ENCODE data around the gene ZNF839.
A peak's percentile ranks its signal among the peaks of the same experiment; 100 is the strongest.
"Not testable (repeated sequence)": the region's sequence is repeated elsewhere in the genome, so short reads cannot be mapped to it uniquely, and the experiment has no call there.

ZNF839 gene

DNA sequence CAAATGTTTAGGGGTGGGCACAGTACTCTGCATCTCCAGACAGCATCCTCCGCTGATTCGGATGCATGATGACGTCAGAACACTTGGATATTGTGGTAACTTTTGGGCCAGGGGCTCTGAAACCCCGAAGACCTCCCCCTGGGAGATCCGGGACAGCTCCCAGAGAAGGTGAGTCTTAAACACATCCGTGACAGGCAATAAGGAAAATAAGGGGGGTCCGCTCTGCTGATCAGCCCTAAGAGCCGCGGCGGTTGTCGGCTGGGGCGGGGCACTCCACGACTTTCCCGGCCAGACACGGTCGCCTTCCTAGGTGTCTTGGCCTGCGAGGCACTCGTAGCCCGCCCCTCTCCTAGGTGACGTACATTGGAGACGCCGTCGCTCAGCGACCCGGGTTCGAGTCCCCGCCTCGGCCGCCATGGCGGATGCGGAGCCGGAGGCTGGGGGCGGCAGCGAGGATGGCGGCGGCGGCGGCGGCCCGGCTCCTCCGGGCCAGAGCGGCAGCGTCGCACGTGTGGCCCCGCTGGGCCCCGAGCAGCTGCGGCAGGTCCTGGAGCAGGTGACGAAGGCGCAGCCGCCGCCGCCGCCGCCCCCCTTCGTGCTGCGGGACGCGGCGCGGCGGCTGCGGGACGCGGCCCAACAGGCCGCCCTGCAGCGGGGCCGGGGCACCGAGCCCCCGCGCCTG is at the start of gene ZNF839:
Gene ZNF839, plus strand, starts transcription at position 396 of the 682 bp plus-strand sequence. Its CDS starts 20 bp downstream, at position 416.
- DNase-seq (peak; percentile 98), ATAC-seq (peak; percentile 81)

DNA sequence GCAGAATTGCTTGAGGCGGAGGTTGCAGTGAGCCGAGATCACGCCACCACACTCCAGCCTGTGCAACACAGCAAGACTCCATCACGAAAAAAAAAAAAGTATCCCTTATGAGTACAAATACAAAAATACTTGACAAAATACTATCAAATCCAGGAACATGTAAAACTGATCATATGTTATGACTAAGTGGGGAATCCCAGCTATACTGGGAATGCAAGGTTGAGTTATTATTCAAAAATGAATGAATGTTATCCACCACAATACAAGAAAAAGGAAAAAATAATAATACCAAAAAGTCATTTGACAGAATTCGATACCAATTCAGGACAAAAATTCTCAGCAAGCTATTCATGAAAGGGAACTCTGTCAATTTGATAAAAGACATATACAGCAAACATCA is 47.2 kb upstream of the ZNF839 start:
- ATAC-seq (no peak), DNase-seq (no peak)

DNA sequence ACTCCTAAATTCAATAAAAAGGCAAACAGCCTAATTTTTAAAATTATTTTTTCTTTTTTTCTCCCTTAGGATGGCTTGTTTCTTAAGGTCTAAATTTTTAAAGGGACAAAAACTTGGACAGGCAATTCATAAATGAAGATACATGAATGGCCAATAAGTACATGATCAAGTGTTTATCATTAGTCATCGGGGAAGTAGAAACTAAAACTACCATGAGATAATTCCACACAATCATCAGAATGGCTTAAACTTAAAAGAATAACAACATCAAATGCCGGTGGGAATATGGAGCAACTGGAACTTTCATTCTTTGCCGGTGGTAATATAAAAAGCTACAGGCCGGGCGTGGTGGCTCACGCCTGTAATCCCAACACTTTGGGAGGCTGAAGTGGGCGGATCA is 43.7 kb upstream of the ZNF839 start:
- ATAC-seq: no peak
- DNase-seq: no peak

DNA sequence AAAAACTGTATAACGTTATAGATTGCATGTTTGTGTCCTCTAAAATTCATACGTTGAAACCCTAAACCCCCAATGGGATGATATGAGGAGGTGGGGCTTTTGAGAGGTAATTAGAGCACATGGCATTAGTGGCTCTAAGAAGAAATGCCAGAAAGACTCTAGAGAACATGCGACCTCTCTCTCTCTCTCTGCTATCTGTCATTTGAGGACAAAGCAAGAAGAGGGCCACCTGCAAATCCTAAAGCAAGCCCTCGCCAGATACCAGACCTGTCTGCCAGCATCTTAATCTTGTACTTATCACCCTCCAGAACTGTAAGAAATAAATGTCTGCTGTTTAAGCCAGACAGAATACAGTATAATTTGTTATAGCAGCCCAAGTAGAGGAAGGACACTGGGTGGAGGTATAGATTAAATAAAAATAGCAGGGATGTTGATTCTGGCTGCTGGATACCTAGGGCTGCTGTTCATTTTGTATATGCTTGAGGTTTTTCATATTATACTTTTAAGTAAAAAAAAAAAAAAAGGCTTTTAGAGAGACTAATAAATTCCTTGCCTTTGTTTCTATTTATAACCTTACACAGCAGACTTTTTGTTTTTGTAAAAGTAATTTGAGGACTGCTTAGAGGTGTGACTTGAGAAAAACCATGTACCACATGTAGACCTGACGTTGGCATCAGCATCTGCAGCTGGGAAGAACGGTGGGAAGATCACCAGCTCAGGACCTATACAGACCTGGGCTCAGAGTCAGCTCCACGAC is 41.5 kb upstream of the ZNF839 start:
- ATAC-seq: no peak
- no peak for DNase-seq

DNA sequence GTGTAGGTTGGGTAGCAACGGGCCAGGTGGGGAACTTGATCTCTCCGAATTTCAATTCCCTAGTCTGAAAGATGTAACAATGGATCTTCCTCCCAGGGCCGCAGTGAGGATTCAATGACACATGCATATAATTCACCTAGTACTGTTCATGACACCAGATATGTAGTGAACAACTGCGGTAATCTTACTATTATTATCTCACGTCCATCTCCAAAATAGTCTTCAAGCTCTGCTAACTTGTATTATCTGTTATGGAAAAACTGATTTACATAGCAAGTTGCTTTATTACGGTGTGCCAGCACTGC is 41.0 kb upstream of the ZNF839 start:
- ATAC-seq (no peak), DNase-seq (no peak)

DNA sequence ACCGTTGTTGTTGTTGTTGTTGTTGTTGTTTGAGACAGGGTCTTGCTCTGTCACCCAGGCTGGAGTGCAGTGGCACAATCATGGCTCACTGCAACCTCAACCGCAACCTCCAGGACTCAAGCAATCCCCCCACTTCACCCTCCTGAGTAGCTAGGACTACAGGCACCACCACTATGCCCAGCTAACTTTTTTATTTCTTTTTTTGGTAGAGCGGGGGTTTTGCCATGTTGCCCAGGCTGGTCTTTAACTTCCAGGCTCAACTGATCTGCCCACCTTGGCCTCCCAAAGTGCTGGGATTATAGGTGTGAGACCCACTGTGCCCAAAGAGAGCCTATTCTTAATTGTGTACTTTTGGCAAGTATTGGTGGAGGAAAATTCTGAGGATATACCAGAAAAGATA is 40.3 kb upstream of the ZNF839 start:
- DNase-seq: no peak
- ATAC-seq: no peak

DNA sequence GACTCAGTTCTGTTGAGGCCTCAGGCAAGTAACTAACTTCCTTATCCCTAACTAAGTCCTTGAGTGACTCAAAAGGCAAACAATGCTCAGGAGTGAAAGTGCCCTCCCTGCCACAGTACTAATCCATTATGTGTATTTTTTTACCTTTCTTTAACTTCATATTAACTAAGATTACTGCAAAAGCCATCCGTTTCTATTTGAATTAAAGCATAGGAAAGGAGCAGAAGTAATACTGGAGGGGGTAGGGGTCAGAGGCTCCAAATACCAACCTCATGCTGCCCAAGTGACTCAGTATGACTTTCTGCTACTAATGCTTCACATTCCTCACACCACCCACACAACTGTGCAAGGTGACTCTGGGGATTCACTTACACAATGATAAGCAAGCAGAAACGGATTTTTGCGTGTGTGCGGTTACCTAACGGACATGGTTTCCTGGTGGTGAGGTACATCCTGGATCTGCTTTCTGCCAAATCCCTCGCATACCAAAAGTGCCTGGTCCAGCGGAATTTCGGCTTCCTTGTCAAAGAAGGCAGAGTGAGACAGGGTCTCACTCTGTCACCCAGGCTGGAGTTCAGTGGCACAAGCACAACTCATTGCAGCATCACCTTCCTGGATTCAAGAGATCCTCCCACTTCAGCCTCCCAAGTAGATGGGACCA is 39.7 kb upstream of the ZNF839 start:
- ATAC-seq (peak; percentile 66), DNase-seq (no peak)

DNA sequence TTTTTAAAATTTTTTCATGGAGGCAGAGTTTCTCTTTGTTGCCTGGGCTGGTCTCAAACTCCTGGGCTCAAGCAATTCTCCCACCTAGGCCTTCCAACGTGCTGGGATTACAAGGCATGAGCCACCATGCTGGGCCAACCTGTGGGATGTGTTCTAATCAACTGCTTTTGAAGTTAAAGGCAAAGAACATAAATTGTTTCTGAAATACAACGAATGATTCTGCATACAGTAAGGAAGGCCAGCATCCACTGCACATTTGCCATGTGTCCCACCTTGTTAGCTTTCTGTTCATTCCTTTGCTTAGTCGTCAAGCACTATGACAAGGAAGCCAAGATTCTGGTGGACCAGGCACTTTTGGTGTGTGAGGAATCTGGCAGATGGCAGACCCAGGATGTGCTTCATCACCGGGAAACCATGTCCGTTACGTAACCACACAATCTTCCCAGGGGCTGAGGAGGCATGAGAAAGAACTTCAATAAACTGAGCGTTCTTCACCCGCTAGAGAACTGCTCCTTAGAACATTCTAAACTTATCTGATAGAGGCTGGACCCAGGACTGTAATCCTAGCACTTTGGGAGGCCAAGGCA is 39.1 kb upstream of the ZNF839 start:
- DNase-seq (no peak), ATAC-seq (no peak)

DNA sequence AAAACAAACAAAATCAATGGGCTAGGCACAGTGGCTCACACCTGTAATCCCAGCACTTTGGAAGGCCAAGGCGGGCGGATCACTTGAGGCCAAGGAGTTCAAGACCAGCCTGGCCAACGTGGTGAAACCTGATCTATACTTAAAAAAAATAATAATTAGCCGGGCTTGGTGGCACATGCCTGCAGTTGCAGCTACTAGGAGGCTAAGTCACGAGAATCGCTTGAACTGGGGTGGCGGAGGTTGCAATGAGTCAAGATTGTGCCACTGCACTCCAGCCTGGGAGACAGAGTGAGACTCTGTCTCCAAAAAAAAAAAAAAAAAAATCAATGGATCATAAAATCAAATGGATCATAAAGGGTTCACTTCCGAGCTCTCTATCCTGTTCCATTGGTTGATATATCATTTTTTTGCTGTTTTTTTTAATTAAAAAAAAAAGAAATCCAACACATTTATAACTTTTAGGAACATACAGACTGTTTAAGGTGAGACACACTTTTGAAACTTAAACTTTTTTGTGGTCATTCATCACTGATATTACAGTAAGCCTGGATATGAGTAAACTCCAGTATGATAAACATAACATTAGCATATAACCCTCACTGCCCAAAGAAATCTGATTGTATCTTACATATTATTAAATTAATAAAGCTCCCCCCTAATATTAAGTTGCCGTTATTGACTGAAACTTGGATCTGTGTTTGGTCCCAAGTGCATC is 36.6 kb upstream of the ZNF839 start:
- DNase-seq (no peak), ATAC-seq (no peak)

DNA sequence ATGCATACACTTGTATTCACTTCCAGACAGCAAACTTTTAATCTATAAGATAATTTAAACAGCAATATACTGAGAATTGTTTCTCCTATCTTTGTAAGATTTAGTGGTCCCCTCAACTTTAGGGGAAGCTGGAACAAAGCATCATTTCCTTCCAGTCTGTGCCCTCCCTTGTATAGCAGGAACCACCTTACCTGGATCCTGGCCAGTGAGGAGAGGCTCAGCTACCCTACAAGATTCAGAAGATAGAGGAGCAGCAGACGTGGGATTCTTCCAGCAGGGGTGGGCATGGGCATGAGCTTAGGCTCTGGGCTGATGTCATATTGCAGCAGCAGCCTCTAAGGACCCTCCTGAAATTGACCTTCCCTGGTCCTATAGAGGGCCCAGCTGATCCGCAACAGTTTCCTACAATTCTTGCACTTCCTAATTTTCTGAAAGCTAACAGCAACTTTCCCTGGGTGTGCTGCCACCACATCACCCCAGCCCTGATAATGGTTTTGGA is 35.9 kb upstream of the ZNF839 start:
- DNase-seq: no peak
- no peak for ATAC-seq

DNA sequence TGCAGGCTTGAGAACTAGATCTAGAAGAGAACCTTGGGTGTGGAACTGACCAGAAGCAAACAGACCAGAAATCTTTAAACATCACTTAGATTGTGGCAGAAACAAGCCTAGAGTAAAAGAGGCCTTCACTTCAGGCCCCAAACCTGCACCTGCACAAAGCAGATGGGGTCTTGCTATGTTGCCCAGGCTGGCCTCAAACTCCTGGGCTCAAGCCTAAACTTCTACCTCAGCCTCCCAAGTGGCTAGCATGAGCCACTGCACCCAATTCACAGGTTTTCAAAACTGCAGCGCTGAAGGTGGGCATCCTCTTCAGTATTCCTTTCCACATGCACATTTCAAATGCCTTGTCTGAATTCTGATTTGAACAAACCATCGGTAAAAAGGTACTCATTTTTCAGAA is 34.4 kb upstream of the ZNF839 start:
- no peak for ATAC-seq

DNA sequence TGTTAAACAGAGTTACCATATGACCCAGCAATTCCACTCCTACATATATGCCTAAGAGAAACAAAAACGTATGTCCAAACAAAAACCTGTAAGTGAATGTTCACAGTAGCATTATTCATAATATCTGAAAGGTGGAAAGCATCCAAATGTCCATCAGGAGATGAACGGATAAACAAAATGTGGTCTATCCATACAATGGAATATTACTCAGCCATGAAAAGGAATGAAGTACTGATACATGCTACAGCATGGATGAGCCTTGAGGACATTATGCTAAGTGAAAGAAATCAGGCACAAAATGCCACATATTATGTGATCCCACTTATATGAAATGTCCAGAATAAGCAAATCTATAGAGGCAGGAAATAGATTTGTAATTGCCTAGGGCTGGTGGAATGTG is 31.4 kb upstream of the ZNF839 start:
- ATAC-seq (no peak), DNase-seq (no peak)

More for the DNA sequence above, 34.4 kb upstream of the ZNF839 start:
- DNase-seq: no peak

DNA sequence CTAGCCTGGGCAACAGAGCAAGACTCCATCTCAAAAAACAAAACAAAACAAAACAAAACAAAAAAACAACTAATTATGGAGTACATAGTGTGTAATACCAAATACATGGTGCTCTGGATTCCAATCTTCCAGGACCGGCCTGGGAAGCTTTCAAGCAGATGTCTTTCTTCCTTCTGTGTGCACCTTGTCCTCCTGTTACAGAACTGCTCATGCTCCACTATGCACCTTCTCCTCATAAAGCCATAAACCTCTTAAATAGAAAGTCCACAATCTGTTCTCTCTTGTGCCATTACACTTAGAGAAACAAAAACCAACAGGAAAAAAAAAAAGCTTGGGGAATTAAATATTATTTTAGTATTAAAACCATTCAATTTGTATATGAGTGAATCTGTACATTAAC is 27.1 kb upstream of the ZNF839 start:
- ATAC-seq (no peak), DNase-seq (no peak)

DNA sequence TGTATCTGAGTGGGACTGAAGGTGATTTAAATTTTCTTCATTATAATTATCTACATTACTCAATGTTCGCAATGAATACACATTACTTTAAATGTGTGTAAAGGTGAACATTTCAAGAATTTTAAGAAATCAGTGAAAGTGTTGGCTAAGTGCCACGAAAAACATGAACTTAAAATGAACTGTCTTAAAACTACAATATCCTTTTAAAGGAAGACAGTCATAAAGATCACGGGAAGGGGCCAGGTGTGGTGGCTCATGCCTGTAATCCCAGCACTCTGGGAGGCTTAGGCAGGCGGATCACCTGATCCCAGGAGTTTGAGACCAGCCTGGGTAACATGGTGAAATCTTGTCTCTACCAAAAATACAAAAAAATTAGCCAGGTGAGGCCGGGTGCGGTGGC is 25.8 kb upstream of the ZNF839 start:
- DNase-seq: no peak
- no peak for ATAC-seq

DNA sequence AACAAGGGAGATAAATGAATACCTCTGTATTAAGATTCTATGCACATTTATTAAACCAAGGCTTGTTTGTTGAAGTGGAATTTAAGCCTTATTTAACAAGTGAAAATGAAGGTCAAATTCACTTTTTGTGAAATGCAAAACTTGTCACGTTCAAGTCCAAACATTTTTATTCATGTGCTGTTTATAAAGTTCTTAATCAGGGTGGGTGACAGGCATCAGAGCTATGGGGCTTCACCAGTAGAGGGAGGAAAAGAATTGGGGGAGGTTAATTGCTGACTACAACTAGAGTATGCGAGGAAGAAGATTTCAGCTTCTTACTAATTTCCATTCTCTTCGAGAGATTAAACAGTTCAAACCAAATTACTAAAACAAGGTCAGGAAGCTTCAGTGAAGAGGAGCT is 24.3 kb upstream of the ZNF839 start:
- no peak for ATAC-seq
- no peak for DNase-seq

DNA sequence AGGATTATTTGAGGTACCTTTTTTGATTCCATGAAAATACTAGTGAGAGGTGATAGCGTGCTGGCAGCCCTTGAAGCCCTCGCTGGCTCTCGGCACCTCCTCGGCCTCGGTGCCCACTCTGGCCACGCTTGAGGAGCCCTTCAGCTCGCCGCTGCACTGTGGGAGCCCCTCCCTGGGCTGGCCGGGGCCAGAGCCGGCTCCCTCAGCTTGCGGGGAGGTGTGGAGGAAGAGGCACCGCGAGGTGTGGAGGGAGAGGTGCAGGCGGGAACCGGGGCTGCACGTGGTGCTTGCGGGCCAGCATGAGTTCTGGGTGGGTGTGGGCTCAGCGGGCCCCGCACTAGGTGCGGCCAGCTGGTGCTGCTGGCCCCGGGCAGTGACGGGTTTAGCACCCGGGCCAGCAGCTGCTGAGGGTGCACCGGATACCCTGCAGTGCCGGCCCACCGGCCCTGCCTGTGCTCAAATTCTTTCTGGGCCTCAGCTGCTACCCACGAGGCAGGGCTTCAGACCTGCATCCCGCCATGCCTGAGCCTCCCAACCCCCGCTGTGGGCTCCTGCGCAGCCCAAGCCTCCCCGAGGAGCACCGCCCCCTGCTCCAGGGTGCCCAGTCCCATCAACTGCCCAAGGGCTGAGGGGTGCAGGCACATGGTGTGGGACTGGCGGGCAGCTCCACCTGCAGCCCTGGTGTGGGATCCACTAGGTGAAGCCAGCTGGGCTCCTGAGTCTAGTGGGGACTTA is 21.9 kb upstream of the ZNF839 start:
- DNase-seq (no peak), ATAC-seq (no peak)

DNA sequence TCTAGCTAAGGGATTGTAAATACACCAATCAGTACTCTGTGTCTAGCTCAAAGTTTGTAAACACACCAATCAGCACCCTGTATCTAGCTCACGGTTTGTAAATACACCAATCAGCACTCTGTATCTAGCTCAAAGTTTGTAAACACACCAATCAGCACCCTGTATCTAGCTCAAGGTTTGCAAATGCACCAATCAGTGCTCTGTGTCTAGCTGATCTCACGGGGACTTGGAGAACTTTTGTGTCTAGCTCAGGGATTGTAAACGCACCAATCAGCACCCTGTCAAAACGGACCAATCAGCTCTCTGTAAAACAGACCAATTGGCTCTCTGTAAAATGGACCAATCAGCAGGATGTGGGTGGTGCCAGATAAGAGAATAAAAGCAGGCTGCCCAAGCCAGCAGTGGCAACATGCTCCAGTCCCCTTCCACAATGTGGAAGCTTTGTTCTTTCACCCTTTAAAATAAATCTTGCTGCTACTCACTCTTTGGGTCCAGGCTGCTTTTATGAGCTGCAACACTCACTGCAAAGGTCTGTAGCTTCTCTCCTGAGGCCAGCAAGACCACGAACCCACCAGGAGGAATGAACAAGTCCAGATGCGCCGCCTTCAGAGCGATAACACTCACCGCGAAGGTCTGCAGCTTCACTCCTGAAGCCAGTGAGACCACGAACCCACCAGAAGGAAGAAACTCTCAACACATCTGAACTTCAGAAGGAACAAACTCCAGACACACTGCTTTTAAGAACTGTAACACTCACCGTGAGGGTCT is 21.1 kb upstream of the ZNF839 start:
- ATAC-seq, DNase-seq: not testable (repeated sequence)

DNA sequence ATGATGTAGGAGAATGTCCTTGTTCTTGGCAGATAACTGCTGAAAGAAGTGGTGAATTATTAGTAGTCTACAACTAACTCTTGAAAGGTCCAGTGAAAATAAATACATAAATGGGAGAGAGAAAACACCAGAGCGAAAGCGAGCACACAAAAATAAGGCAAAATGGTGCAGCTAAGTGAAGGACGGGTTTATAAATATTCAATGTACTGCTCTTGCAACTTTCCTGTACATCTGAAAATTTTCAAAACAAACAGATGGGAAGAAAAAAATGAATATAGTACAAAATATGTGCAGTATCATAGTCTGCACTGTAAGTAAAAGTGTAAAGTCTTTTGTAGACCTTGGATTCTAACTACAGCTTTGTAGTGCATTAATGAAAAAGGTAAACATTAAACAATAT is 15.9 kb upstream of the ZNF839 start:
- no peak for ATAC-seq
- DNase-seq: no peak

DNA sequence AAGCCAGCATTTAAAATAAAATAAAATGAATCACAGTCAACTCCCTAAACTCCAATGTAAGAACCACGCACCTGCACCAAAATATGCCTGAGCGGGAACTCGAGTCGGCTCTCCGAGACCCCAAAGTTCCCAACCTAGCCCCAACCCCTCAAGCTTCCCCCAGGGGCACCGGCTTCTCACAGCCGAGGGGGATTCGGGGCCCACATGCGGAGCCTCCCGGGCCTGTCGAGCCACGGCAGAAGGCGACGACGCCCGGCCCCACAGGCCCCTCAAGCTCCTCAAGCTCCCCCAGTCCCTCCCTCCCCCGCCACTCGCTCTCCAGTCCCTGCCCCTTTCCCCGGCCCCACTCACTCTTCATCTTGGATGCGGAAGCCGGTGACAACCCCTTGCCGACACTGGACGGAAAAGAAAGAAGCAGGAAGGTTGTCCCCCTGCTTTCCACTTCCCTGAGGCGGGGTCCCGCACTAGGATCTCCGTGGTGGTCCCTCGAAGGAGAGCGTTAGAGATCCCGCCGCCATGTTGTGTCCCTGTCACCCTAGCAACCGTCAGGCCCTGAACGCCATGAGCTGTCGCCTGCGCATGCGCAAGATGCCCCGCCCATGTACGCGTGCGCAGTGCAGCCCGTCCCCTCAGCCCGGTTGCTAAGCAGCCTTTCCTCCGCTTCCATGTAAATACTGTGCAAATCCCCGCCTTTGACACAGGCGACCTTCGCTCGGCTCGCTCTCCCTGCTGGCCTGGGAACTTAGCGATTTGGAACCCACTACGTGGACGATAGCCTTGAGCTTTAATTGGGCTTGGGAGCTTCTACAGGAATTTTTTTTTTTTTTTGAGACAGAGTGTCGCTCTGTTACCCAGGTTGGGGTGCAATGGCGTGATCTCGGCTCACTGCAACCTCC is 14.7 kb upstream of the ZNF839 start, which contains the start of gene MOK:
Gene MOK, minus strand, starts transcription at position 554 of the 896 bp plus-strand sequence. Its CDS starts 196 bp downstream, at position 358.
- peak; percentile 97 for ATAC-seq
- peak; percentile 97 for DNase-seq
